DND-41 (cell line): ENCODE results near the gene STRIP1.

ENCODE experiments used
- CTCF ChIP-seq: IDR thresholded peaks from 2 replicates; pipeline ENCODE4 v1.5.1; 2012; ENCODE audit warnings: borderline replicate concordance, low read length, moderate library complexity, mild to moderate bottlenecking; ENCODE audit not compliant: poor library complexity, severe bottlenecking; ENCODE audit errors: extremely low read depth
- EZH2 ChIP-seq: IDR thresholded peaks from 3 replicates; pipeline ENCODE4 v1.6.1; 2012; ENCODE audit warnings: borderline replicate concordance, low read depth, mild to moderate bottlenecking, moderate library complexity, low read length, inconsistent platforms; ENCODE audit not compliant: severe bottlenecking

GRCh38 chr1:109997204-109997866, 37.1 kb upstream of the STRIP1 start:
- no peak for TF ChIP-seq CTCF
- no peak for TF ChIP-seq EZH2
